GM18907 (cell line): ENCODE data around the gene SCUBE1.

Experiments used
- ATAC-seq: cut with Tn5 transposase; IDR thresholded peaks from one replicate; pipeline ENCODE4 v1.9.1; 2021; ENCODE audit warnings: mild to moderate bottlenecking, moderate library complexity; ENCODE audit not compliant: unreplicated experiment

Gene SCUBE1

GRCh38 chr22:43329061-43329460 is 14.1 kb downstream of the SCUBE1 start:
- ATAC-seq, result no peak

- no peak for ATAC-seq
Observed at GRCh38 chr22:43327157-43327438, 16.1 kb downstream of the SCUBE1 start.

- ATAC-seq, result no peak
Observed at GRCh38 chr22:43326331-43327156, 16.6 kb downstream of the SCUBE1 start.

- no peak for ATAC-seq
Observed at GRCh38 chr22:43325176-43325575, 18.0 kb downstream of the SCUBE1 start.

- ATAC-seq, result no peak
Observed at GRCh38 chr22:43320943-43321900, 21.9 kb downstream of the SCUBE1 start.

GRCh38 chr22:43319661-43320486 is 23.3 kb downstream of the SCUBE1 start:
- ATAC-seq, result no peak

- ATAC-seq, result no peak
Observed at GRCh38 chr22:43317239-43317638, 25.9 kb downstream of the SCUBE1 start.

GRCh38 chr22:43315687-43316217 is 27.4 kb downstream of the SCUBE1 start:
- ATAC-seq, result no peak

- ATAC-seq, result no peak
Observed at GRCh38 chr22:43314611-43315010, 28.6 kb downstream of the SCUBE1 start.

GRCh38 chr22:43313890-43314474 is 29.2 kb downstream of the SCUBE1 start:
- no peak for ATAC-seq

- ATAC-seq, result no peak
Observed at GRCh38 chr22:43313244-43313889, 29.8 kb downstream of the SCUBE1 start.

- ATAC-seq, result no peak
Observed at GRCh38 chr22:43312608-43313007, 30.6 kb downstream of the SCUBE1 start.

- no peak for ATAC-seq
Observed at GRCh38 chr22:43310798-43311197, 32.4 kb downstream of the SCUBE1 start.

- ATAC-seq, result no peak
Observed at GRCh38 chr22:43310311-43310710, 32.9 kb downstream of the SCUBE1 start.

GRCh38 chr22:43308836-43309235 is 34.3 kb downstream of the SCUBE1 start:
- ATAC-seq, result no peak

GRCh38 chr22:43308060-43308830 is 34.9 kb downstream of the SCUBE1 start:
- no peak for ATAC-seq

- ATAC-seq, result no peak
Observed at GRCh38 chr22:43305806-43306205, 37.4 kb downstream of the SCUBE1 start.

GRCh38 chr22:43304831-43305590 is 38.2 kb downstream of the SCUBE1 start:
- no peak for ATAC-seq
